ENCODE measurements around the gene EBI3. TPM values are rescaled to one million over a fixed set of nuclear protein-coding genes. Genes with fewer than 3 reads are reported as not detected.

Gene EBI3
- total and polyA plus RNA-seq, 2 of the 8 experiments (the other 6 are each of a cell fraction or from before 2014, with no cell fraction given), result 0.99 to 8.4 TPM

DNA sequence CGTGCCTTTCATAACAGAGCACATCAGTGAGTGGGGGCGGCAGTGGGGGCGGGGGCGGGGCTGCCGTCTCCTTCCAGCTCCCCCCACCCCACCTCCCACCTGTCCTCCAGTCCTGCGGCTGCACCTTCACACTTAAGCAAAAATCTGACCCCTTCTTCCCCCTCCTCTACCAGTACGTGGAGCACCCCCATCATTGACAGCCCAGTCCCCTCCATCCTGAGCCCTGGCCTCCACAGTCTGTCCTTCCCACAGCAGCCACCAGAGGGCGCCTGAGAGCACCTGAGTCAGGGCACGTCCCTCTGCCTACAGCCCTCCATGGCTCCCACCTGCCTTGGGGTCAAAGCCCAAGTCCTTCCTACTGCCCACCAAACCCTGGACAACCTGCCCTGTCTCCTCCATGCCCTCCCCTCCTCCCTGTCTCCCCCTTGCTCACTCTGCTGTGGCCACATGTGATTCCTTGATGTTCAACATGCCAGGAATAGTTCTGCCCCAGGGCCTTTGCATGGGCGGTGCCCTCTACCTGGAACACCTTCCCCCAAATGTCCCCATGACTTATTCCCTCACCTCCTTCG lies 4.0 kb downstream of the EBI3 start:
- no peak overlapping the region for H3K18ac ChIP-seq (ENCODE audit: extremely low read depth, low read length)
- H3K4me2 ChIP-seq (ENCODE audit: insufficient read depth in 1 of 2, low read depth in 2 of 2, low read length in 2 of 2), result no peak overlapping the region
- no peak overlapping the region for H3K4me3 ChIP-seq (ENCODE audit: extremely low read depth in 1 of 4, insufficient read depth in 2 of 4, low read depth in 3 of 4, low read length in 4 of 4)
- H3K9me3 ChIP-seq (ENCODE audit: insufficient read depth in 2 of 2, low read depth in 1 of 2, low read length in 1 of 2), result no peaks in the 10 kb centered on the region
- H3K23ac ChIP-seq (ENCODE audit: insufficient read length), result no peak overlapping the region
- no peak overlapping the region for H4K91ac ChIP-seq (replicated peaks; ENCODE audit: insufficient read length, low read length)
- H3K56ac ChIP-seq (replicated peaks; ENCODE audit: insufficient read length, low read depth, low read length), result no peak overlapping the region
- POLR2A ChIA-PET (ENCODE audit: partially characterized antibody), result interaction anchor here (1.0 to 1.9 kb wide), 2 partner anchors 14 to 248 kb away, joined by 5 to 8 read pairs; partner anchors contain the start of genes EEF2 and YJU2
- no peak overlapping the region for H4K8ac ChIP-seq (ENCODE audit: extremely low read depth, insufficient read depth, low read length)
- H3K79me2 ChIP-seq (ENCODE audit: control insufficient read depth in 1 of 2, insufficient read depth in 2 of 2, low read length in 2 of 2), result no peaks in the 10 kb centered on the region
- no peaks in the 10 kb centered on the region for H3K27me3 ChIP-seq (replicated peaks in 1 of 4; ENCODE audit: control insufficient read depth in 3 of 4, extremely low read depth in 1 of 4, insufficient read depth in 3 of 4, low read length in 3 of 4)
- no peak overlapping the region for H4K5ac ChIP-seq (ENCODE audit: insufficient read length, low read depth, low read length)
- H4K20me1 ChIP-seq (replicated peaks in 1 of 2; ENCODE audit: control insufficient read depth in 1 of 2, insufficient read depth in 2 of 2, low read length in 2 of 2), result no peaks in the 10 kb centered on the region
- H2AFZ ChIP-seq (ENCODE audit: low read length), result no peak overlapping the region
- no peak overlapping the region for H3K27ac ChIP-seq (ENCODE audit: low read depth, low read length)
- peaks cover 0 to 7% (median 3%) of the 10 kb centered on the region in 4 experiments; a peak in 3 of 7 replicates for H3K4me1 ChIP-seq (replicated peaks in 1 of 4; ENCODE audit: control insufficient read depth in 3 of 4, insufficient read depth in 4 of 4, low read length in 3 of 4)
- H3K14ac ChIP-seq (ENCODE audit: insufficient read length), result no peak overlapping the region
- no peak for FAIRE-seq
- H2BK12ac ChIP-seq (ENCODE audit: low read depth, low read length), result 0 out of 2 replicates have a peak overlapping the region, but pooled peaks have one; percentile 68
- no peak overlapping the region for H2AK5ac ChIP-seq (ENCODE audit: low read depth, low read length)
- no peak overlapping the region for H2BK15ac ChIP-seq (ENCODE audit: low read length)
- 68% methylated on average over 9 of the region's 11 CpGs; no CpG with 5 or more reads in 1 of the 2 experiments for WGBS, 2 experiments (ENCODE audit: extremely low coverage in 1 of 2, insufficient coverage in 1 of 2, insufficient read length in 1 of 2, insufficient replicate concordance in 2 of 2, low coverage in 1 of 2, low lambda C conversion rate in 2 of 2, missing lambda C conversion rate in 1 of 2)
- H3K9ac ChIP-seq (replicated peaks in 1 of 4; ENCODE audit: extremely low read depth in 1 of 4, low read depth in 3 of 4, low read length in 3 of 4), result no peak overlapping the region
- no peak overlapping the region for H2BK5ac ChIP-seq (ENCODE audit: low read depth, low read length)
- DNase-seq (ENCODE audit: low read depth in 1 of 2, low spot score in 2 of 2), result peak in 1 of 2 experiments; percentile 98
- H3K23me2 ChIP-seq (ENCODE audit: low read depth, low read length), result no peaks in the 10 kb centered on the region; the same call in 1 of the 2 replicates
- CTCF ChIA-PET (ENCODE audit: partially characterized antibody), result interaction anchor here (0.6 to 4.4 kb wide), 25 partner anchors 9 to 291 kb away, joined by 3 to 25 read pairs (median 4); partner anchors contain the start of gene YJU2
- no peak overlapping the region for H2BK20ac ChIP-seq (ENCODE audit: low read length)
- no peaks in the 10 kb centered on the region for H3K36me3 ChIP-seq (ENCODE audit: control insufficient read depth in 2 of 4, insufficient read depth in 4 of 4, low read length in 3 of 4)
- no peaks in the 10 kb centered on the region for H3K79me1 ChIP-seq (ENCODE audit: low read depth, low read length)
- H3K4ac ChIP-seq (replicated peaks; ENCODE audit: insufficient read length, low read depth, low read length), result no peak overlapping the region
- no peak overlapping the region for H2BK120ac ChIP-seq (replicated peaks; ENCODE audit: low read depth, low read length)
- TF ChIP-seq, protein P1, sequence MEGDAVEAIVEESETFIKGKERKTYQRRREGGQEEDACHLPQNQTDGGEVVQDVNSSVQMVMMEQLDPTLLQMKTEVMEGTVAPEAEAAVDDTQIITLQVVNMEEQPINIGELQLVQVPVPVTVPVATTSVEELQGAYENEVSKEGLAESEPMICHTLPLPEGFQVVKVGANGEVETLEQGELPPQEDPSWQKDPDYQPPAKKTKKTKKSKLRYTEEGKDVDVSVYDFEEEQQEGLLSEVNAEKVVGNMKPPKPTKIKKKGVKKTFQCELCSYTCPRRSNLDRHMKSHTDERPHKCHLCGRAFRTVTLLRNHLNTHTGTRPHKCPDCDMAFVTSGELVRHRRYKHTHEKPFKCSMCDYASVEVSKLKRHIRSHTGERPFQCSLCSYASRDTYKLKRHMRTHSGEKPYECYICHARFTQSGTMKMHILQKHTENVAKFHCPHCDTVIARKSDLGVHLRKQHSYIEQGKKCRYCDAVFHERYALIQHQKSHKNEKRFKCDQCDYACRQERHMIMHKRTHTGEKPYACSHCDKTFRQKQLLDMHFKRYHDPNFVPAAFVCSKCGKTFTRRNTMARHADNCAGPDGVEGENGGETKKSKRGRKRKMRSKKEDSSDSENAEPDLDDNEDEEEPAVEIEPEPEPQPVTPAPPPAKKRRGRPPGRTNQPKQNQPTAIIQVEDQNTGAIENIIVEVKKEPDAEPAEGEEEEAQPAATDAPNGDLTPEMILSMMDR (IDR thresholded peaks at IDR 0.05; ENCODE audit: control extremely low read depth in 1 of 3, insufficient read depth in 1 of 3, low read depth in 1 of 3, low read length in 3 of 3), result peak; percentile 80 to 97 (median 96)
- TF ChIP-seq, protein P2, sequence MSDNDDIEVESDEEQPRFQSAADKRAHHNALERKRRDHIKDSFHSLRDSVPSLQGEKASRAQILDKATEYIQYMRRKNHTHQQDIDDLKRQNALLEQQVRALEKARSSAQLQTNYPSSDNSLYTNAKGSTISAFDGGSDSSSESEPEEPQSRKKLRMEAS (IDR thresholded peaks at IDR 0.05), result peak; percentile 47
- TF ChIP-seq SAP30 (IDR thresholded peaks at IDR 0.05; ENCODE audit: insufficient read depth, insufficient replicate concordance, low read length) (no peak), PHF8 (conservative IDR thresholded peaks at IDR 0.05; ENCODE audit: low read depth, low read length) (no peak)

Data from H1 (cell line).